HCT116 (cell line): ENCODE measurements around the gene CCSER1. TPM values are rescaled to one million over a fixed set of nuclear protein-coding genes. Genes with fewer than 3 reads are reported as not detected.

Experiments used
- ATAC-seq: fragments of 200-7000 bp; cut with Tn5 transposase; 2 replicates; pipeline ENCODE4 v1.9.1; 2020; ENCODE audit warnings: mild to moderate bottlenecking, moderate library complexity
- BruUV-seq: library from RNA; stranded (reverse); fragments of 400-500 nt; replicated peaks from 2 replicates; lab custom pipeline; 2021; lab: Mats Ljungman, UMichigan
- CTCF ChIA-PET: fragments of 300-600 bp; sonication (Branson Sonifier 250); formaldehyde crosslinking; loops from one replicate; lab custom pipeline; 2021; ENCODE audit warnings: antibody characterized with exemption; lab: Charles Lee
- POLR2A ChIA-PET: fragments of 300-600, 350-600 bp; sonication (Branson Sonifier 250); formaldehyde crosslinking; loops from one replicate; lab custom pipeline; 2021; ENCODE audit warnings: antibody characterized with exemption; lab: Charles Lee
- RAD21 ChIA-PET, 2 experiments: fragments of 300-600 bp; sonication (Branson Sonifier 250); formaldehyde crosslinking; loops; one replicate each; lab custom pipeline; 2023; ENCODE audit warnings: low total read pairs in 2 of 2; ENCODE audit not compliant: uncharacterized antibody in 2 of 2, unreplicated experiment in 2 of 2, low non-redundant PET in 1 of 2; lab: Charles Lee
- DNase-seq: peaks from one replicate; pipeline ENCODE4 v3.0.0-alpha.2; 2010; ENCODE audit warnings: low read depth, low spot score
- H2AFZ ChIP-seq: fragments of 200-600 bp; shearing (Covaris generic), sonication (generic); 2 replicates; pipeline ENCODE4 v1.6.1; 2017; ENCODE audit warnings: low read depth, mixed run types, mixed read lengths, antibody characterized with exemption, low read length; ENCODE audit not compliant: poor library complexity, severe bottlenecking
- H3K27ac ChIP-seq: 2 replicates; pipeline ENCODE4 v1.5.1; 2012; ENCODE audit warnings: low read depth, low read length
- H3K27me3 ChIP-seq: fragments of 200-600 bp; sonication (generic); 2 replicates; pipeline ENCODE4 v1.6.1; 2016; ENCODE audit warnings: mixed run types, low read length, mixed read lengths; ENCODE audit not compliant: insufficient read depth
- H3K36me3 ChIP-seq, 2 experiments: fragments of 200-500 bp in 1 of 2; fragments of 200-600 bp in 1 of 2; sonication (Bioruptor generic) in 1 of 2; sonication (generic) in 1 of 2; 2 replicates each; pipeline versions ENCODE4 v1.5.1 to v1.6.1; 2014 to 2016; ENCODE audit warnings: low read length in 2 of 2, inconsistent platforms in 1 of 2, mixed read lengths in 1 of 2, mixed run types in 1 of 2; ENCODE audit not compliant: insufficient read depth in 2 of 2, control insufficient read depth in 1 of 2
- H3K4me1 ChIP-seq, 2 experiments: fragments of 200-600 bp in 1 of 2; sonication (generic) in 1 of 2; 2 replicates each; pipeline versions ENCODE4 v1.5.1 to v1.6.1; 2012 to 2017; ENCODE audit warnings: low read length in 2 of 2, inconsistent platforms in 1 of 2, mild to moderate bottlenecking in 1 of 2, mixed read lengths in 1 of 2, mixed run types in 1 of 2, moderate library complexity in 1 of 2; ENCODE audit not compliant: insufficient read depth in 2 of 2, control insufficient read depth in 1 of 2
- H3K4me2 ChIP-seq: fragments of 200-600 bp; sonication (generic); 2 replicates; pipeline ENCODE4 v1.6.1; 2017; ENCODE audit warnings: mixed run types, low read length, mixed read lengths
- H3K4me3 ChIP-seq, 2 experiments: fragments of 200-600 bp in 1 of 2; sonication (generic) in 1 of 2; replicated peaks in 1 of 2; 2 replicates each; pipeline ENCODE4 v1.5.1; 2011 to 2016; ENCODE audit warnings: low read length in 2 of 2, control low read depth in 1 of 2, low read depth in 1 of 2, mild to moderate bottlenecking in 1 of 2, mixed read lengths in 1 of 2, mixed run types in 1 of 2
- H3K79me2 ChIP-seq: fragments of 200-600 bp; sonication (generic); 2 replicates; pipeline ENCODE4 v1.6.1; 2017; ENCODE audit warnings: mild to moderate bottlenecking, mixed run types, low read length, moderate library complexity, mixed read lengths; ENCODE audit not compliant: insufficient read depth
- H3K9ac ChIP-seq: fragments of 200-600 bp; sonication (generic); 2 replicates; pipeline ENCODE4 v1.6.1; 2016; ENCODE audit warnings: low read length, mixed read lengths
- H3K9me2 ChIP-seq: fragments of 200-600 bp; sonication (generic), shearing (Covaris generic); 2 replicates; pipeline ENCODE4 v1.6.1; 2017; ENCODE audit warnings: mixed run types, mild to moderate bottlenecking, moderate library complexity; ENCODE audit not compliant: insufficient read depth
- H3K9me3 ChIP-seq, 2 experiments: fragments of 200-500 bp in 1 of 2; fragments of 200-600 bp in 1 of 2; sonication (Bioruptor generic) in 1 of 2; sonication (generic) in 1 of 2; 2 replicates each; pipeline ENCODE4 v1.6.1; 2014 to 2017; ENCODE audit warnings: low read length in 2 of 2, mixed read lengths in 2 of 2, inconsistent platforms in 1 of 2, low read depth in 1 of 2, mild to moderate bottlenecking in 1 of 2, mixed run types in 1 of 2, moderate library complexity in 1 of 2; ENCODE audit not compliant: control insufficient read depth in 1 of 2, insufficient read depth in 1 of 2
- H4K20me1 ChIP-seq: fragments of 200-600 bp; sonication (generic), shearing (Covaris generic); 2 replicates; pipeline ENCODE4 v1.6.1; 2017; ENCODE audit warnings: mixed run types, mild to moderate bottlenecking, moderate library complexity; ENCODE audit not compliant: insufficient read depth
- ATF3 ChIP-seq: IDR thresholded peaks from 2 replicates; pipeline ENCODE4 v1.6.1; 2012
- CBX3 ChIP-seq: IDR thresholded peaks from 2 replicates; pipeline ENCODE4 v1.6.1; 2012; ENCODE audit warnings: low read depth
- CTCF ChIP-seq, 3 experiments: fragments of 200-600 bp in 1 of 3; sonication (generic) in 1 of 3; IDR thresholded peaks in 2 of 3; conservative IDR thresholded peaks in 1 of 3; 2 replicates each; pipeline ENCODE4 v1.5.1; 2012 to 2017; ENCODE audit warnings: low read depth in 2 of 3, low read length in 2 of 3, antibody characterized with exemption in 1 of 3, borderline replicate concordance in 1 of 3, control low read depth in 1 of 3, mild to moderate bottlenecking in 1 of 3, mixed read lengths in 1 of 3, mixed run types in 1 of 3, moderate library complexity in 1 of 3; ENCODE audit not compliant: insufficient read depth in 1 of 3
- ELF1 ChIP-seq: IDR thresholded peaks from 2 replicates; pipeline ENCODE4 v1.6.1; 2012; ENCODE audit warnings: low read depth, borderline replicate concordance
- EZH2 ChIP-seq: fragments of 200-600 bp; sonication (generic); IDR thresholded peaks from 2 replicates; pipeline ENCODE4 v1.6.1; 2017; ENCODE audit warnings: antibody characterized with exemption, mixed run types
- EZH2phosphoT487 ChIP-seq: fragments of 200-600 bp; IDR thresholded peaks from 2 replicates; pipeline ENCODE4 v1.6.1; 2018; ENCODE audit warnings: antibody characterized with exemption, borderline replicate concordance
- JUND ChIP-seq: IDR thresholded peaks from 2 replicates; pipeline ENCODE4 v1.6.1; 2012
- MAX ChIP-seq: IDR thresholded peaks from 2 replicates; pipeline ENCODE4 v1.6.1; 2012
- POLR2A ChIP-seq: IDR thresholded peaks from 2 replicates; pipeline ENCODE4 v1.7.0; 2011; ENCODE audit warnings: borderline replicate concordance; ENCODE audit not compliant: insufficient read depth, insufficient read length; ENCODE audit errors: extremely low read depth
- RAD21 ChIP-seq: IDR thresholded peaks from 2 replicates; pipeline ENCODE4 v1.6.1; 2012; ENCODE audit warnings: low read depth, mild to moderate bottlenecking
- REST ChIP-seq: IDR thresholded peaks from 2 replicates; pipeline ENCODE4 v1.6.1; 2012; ENCODE audit warnings: low read depth
- SIN3A ChIP-seq: IDR thresholded peaks from 2 replicates; pipeline ENCODE4 v1.6.1; 2012; ENCODE audit warnings: low read depth
- TCF7L2 ChIP-seq: IDR thresholded peaks from 2 replicates; pipeline ENCODE4 v1.7.0; 2011; ENCODE audit warnings: borderline replicate concordance, inconsistent platforms; ENCODE audit not compliant: insufficient read depth, insufficient read length; ENCODE audit errors: extremely low read depth
- YY1 ChIP-seq: IDR thresholded peaks from 2 replicates; pipeline ENCODE4 v1.6.1; 2011; ENCODE audit warnings: low read length, low read depth, moderate library complexity, mild to moderate bottlenecking; ENCODE audit not compliant: insufficient replicate concordance; ENCODE audit errors: extremely low read depth
- ZBTB33 ChIP-seq: IDR thresholded peaks from 2 replicates; pipeline ENCODE4 v1.6.1; 2011; ENCODE audit warnings: mild to moderate bottlenecking, low read length, moderate library complexity; ENCODE audit not compliant: insufficient replicate concordance; ENCODE audit errors: extremely low read depth
- ZFX ChIP-seq: fragments of 450-650 bp; IDR thresholded peaks from 2 replicates; pipeline ENCODE4 v1.6.1; 2017
- intact Hi-C: fragments of 100-400 bp; cut with micrococcal nuclease; formaldehyde crosslinking; loops from 2 replicates; pipeline ENCODE4 v1.10.0; 2022
- total RNA-seq: library from RNA; stranded (reverse); gene quantifications from one replicate; pipeline ENCODE4 v1.2.1, GENCODE V29; 2021; ENCODE audit not compliant: unreplicated experiment

The CCSER1 gene
- total RNA-seq, 1 experiment from 2014 or later, result 6.7 TPM

GRCh38 chr4:91485415-91485814 is 1358.2 kb downstream of the CCSER1 start (continued):
- TF ChIP-seq CTCF (IDR thresholded peaks at IDR 0.05 in 2 of 3, conservative IDR thresholded peaks at IDR 0.05 in 1 of 3; ENCODE audit: borderline replicate concordance in 1 of 3, insufficient read depth in 1 of 3, low read depth in 2 of 3, low read length in 2 of 3), result no peak
- no peak for TF ChIP-seq ATF3
- TF ChIP-seq ZFX, result no peak

- DNase-seq, result no peak
- no peaks in the 10 kb centered on the region for H3K27me3 ChIP-seq
- H3K9me3 ChIP-seq, result no peaks in the 10 kb centered on the region
- H2AFZ ChIP-seq, result no peak overlapping the region
- RAD21 ChIA-PET, result no interaction called here
- H3K36me3 ChIP-seq, result no peaks in the 10 kb centered on the region
- no peaks in the 10 kb centered on the region for H3K9me2 ChIP-seq
- no peak overlapping the region for H3K27ac ChIP-seq
- intact Hi-C loops, result no loop called here
- H3K9ac ChIP-seq, result no peak overlapping the region
- ATAC-seq, result no peak
- no peak overlapping the region for H3K4me3 ChIP-seq
- CTCF ChIA-PET, result no interaction called here
- no peaks in the 10 kb centered on the region for H3K4me1 ChIP-seq
- no TSS peak for BruUV-seq
- H3K79me2 ChIP-seq, result no peaks in the 10 kb centered on the region
- no peak overlapping the region for H3K4me2 ChIP-seq
- POLR2A ChIA-PET, result no interaction called here
- H4K20me1 ChIP-seq, result no peaks in the 10 kb centered on the region; the same call in 1 of the 2 replicates
- TF ChIP-seq CBX3 (no peak), REST (no peak), POLR2A (no peak), RAD21 (no peak), EZH2 (no peak), MAX (no peak), ZFX (no peak), SIN3A (no peak), TCF7L2 (no peak), ATF3 (no peak), ZBTB33 (no peak), ELF1 (no peak), YY1 (no peak), JUND (no peak), EZH2phosphoT487 (no peak)
These were observed 1361.8 kb downstream of the CCSER1 start for GRCh38 chr4:91488946-91489345.
